ENCODE measurements around the gene RCSD1. TPM values are rescaled to one million over a fixed set of nuclear protein-coding genes. Genes with fewer than 3 reads are reported as not detected.

Gene RCSD1
- total RNA-seq, 2 donors from 2014 or later, result 2.8 to 13.8 TPM

DNA sequence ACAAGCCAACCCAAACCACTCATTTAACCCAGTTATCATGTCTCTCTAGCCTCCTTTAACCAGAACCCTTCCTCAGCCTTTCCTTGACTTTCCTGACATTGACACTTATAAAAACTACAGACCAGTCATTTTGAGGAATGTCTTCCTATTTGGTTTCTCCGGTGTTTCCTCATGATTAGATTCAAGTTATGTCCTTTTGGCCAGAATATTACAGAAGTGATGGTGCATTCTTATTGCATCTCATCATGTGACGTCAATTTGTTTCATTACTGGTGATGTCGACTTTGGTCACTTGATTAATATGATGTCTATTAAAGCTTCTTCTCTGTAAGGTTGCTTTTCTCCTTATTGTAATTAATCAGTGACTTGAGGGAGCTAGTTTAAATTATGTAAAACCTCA, 6.1 kb upstream of the RCSD1 start:
- H3K4me3 ChIP-seq, result no peak overlapping the region
- DNase-seq (ENCODE audit: low spot score), result no peak
- H3K27me3 ChIP-seq (replicated peaks; ENCODE audit: insufficient read depth), result no peaks in the 10 kb centered on the region
- H3K9me3 ChIP-seq, result no peaks in the 10 kb centered on the region
- no peaks in the 10 kb centered on the region for H3K36me3 ChIP-seq
- H3K4me1 ChIP-seq (replicated peaks), result no peaks in the 10 kb centered on the region
- no peak for TF ChIP-seq POLR2AphosphoS5 (IDR thresholded peaks at IDR 0.05)
- no peak for TF ChIP-seq POLR2A (IDR thresholded peaks at IDR 0.05)
- TF ChIP-seq, protein P1, sequence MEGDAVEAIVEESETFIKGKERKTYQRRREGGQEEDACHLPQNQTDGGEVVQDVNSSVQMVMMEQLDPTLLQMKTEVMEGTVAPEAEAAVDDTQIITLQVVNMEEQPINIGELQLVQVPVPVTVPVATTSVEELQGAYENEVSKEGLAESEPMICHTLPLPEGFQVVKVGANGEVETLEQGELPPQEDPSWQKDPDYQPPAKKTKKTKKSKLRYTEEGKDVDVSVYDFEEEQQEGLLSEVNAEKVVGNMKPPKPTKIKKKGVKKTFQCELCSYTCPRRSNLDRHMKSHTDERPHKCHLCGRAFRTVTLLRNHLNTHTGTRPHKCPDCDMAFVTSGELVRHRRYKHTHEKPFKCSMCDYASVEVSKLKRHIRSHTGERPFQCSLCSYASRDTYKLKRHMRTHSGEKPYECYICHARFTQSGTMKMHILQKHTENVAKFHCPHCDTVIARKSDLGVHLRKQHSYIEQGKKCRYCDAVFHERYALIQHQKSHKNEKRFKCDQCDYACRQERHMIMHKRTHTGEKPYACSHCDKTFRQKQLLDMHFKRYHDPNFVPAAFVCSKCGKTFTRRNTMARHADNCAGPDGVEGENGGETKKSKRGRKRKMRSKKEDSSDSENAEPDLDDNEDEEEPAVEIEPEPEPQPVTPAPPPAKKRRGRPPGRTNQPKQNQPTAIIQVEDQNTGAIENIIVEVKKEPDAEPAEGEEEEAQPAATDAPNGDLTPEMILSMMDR (IDR thresholded peaks at IDR 0.05), result no peak
- intact Hi-C loops (cut with DNase I), result no loop called here
- H3K27ac ChIP-seq, result no peak overlapping the region
- WGBS, result 82% methylated on average over 3 of the region's 3 CpGs

- intact Hi-C loops (cut with DNase I), result no loop called here
- no peaks in the 10 kb centered on the region for H3K36me3 ChIP-seq
- H3K27me3 ChIP-seq (replicated peaks; ENCODE audit: insufficient read depth), result no peaks in the 10 kb centered on the region
- no peak for DNase-seq (ENCODE audit: low spot score)
- no peak overlapping the region for H3K27ac ChIP-seq
- WGBS, result 100% methylated on average over 2 of the region's 2 CpGs
- no peaks in the 10 kb centered on the region for H3K4me1 ChIP-seq (replicated peaks)
- TF ChIP-seq POLR2AphosphoS5 (IDR thresholded peaks at IDR 0.05) (no peak), POLR2A (IDR thresholded peaks at IDR 0.05) (no peak)
- TF ChIP-seq, protein P1 (IDR thresholded peaks at IDR 0.05), result no peak
- no peaks in the 10 kb centered on the region for H3K9me3 ChIP-seq
- H3K4me3 ChIP-seq, result no peak overlapping the region
Measured at GRCh38 chr1:167625040-167625823, 4.8 kb upstream of the RCSD1 start.

- Histone ChIP-seq H3K9me3 (no peaks in the 10 kb centered on the region), H3K4me1 (replicated peaks) (no peaks in the 10 kb centered on the region), H3K27me3 (replicated peaks; ENCODE audit: insufficient read depth) (no peaks in the 10 kb centered on the region), H3K4me3 (no peak overlapping the region), H3K36me3 (no peaks in the 10 kb centered on the region), H3K27ac (no peak overlapping the region)
- no peak for TF ChIP-seq POLR2AphosphoS5 (IDR thresholded peaks at IDR 0.05)
- TF ChIP-seq, protein P1 (IDR thresholded peaks at IDR 0.05), result no peak
- no peak for TF ChIP-seq POLR2A (IDR thresholded peaks at IDR 0.05)
- intact Hi-C loops (cut with DNase I), result no loop called here
- no peak for DNase-seq (ENCODE audit: low spot score)
- 76% methylated on average over 3 of the region's 3 CpGs for WGBS
Measured at GRCh38 chr1:167627615-167627864, 2.5 kb upstream of the RCSD1 start.

- H3K4me3 ChIP-seq, result no peak overlapping the region
- WGBS, result 74% methylated on average over 10 of the region's 10 CpGs
- no peak for DNase-seq (ENCODE audit: low spot score)
- intact Hi-C loops (cut with DNase I), result no loop called here
- H3K27ac ChIP-seq, result no peak overlapping the region
- TF ChIP-seq, protein P1 (IDR thresholded peaks at IDR 0.05), result no peak
- TF ChIP-seq POLR2A (IDR thresholded peaks at IDR 0.05) (no peak), POLR2AphosphoS5 (IDR thresholded peaks at IDR 0.05) (no peak)
- H3K4me1 ChIP-seq (replicated peaks), result no peaks in the 10 kb centered on the region
- H3K9me3 ChIP-seq, result no peaks in the 10 kb centered on the region
- H3K27me3 ChIP-seq (replicated peaks; ENCODE audit: insufficient read depth), result no peaks in the 10 kb centered on the region
- no peaks in the 10 kb centered on the region for H3K36me3 ChIP-seq
Measured at GRCh38 chr1:167627865-167628641, 2.0 kb upstream of the RCSD1 start.

All from prostate gland (tissue), 2 donors.